Measurements from ENCODE around the gene IFT20. TPM values are rescaled to one million over a fixed set of nuclear protein-coding genes. Genes with fewer than 3 reads are reported as not detected.

IFT20 gene
- total and polyA plus RNA-seq, 3 experiments from 2014 or later, result 26.0 to 44.5 (median 29.4) TPM

GRCh38 chr17:28345419-28346198 is 10.3 kb upstream of the IFT20 start:
- no peaks in the 10 kb centered on the region for H3K9me3 ChIP-seq (ENCODE audit: low read length)
- peak overlapping the region in 1 of 8 donors; percentile 21 for H3K27ac Mint-ChIP-seq
- peaks cover 49% of the 10 kb centered on the region for H3K36me3 ChIP-seq (ENCODE audit: insufficient read depth, low read length)
- H3K4me3 ChIP-seq (ENCODE audit: low read length), result no peak overlapping the region
- H3K4me1 ChIP-seq (ENCODE audit: insufficient read depth, low read length), result no peaks in the 10 kb centered on the region
- ChIA-PET CTCF (interaction anchor here (1.4 kb wide), 1 partner anchor 10 kb away, joined by 4 read pairs; the partner anchor contains the start of genes IFT20 and TNFAIP1), POLR2A (no interaction called here)
- H3K27me3 Mint-ChIP-seq, result no peaks in the 10 kb centered on the region
- no peak overlapping the region for H3K4me3 Mint-ChIP-seq
- H3K4me1 Mint-ChIP-seq, result no peaks in the 10 kb centered on the region
- no peaks in the 10 kb centered on the region for H3K9me3 Mint-ChIP-seq
- no peak for DNase-seq
- no peaks in the 10 kb centered on the region for H3K27me3 ChIP-seq (ENCODE audit: insufficient read depth, low read length, poor library complexity, severe bottlenecking)
- peaks cover 0 to 92% (median 7%) of the 10 kb centered on the region in 3 donors for H3K36me3 Mint-ChIP-seq
- no peak overlapping the region for H3K27ac ChIP-seq (ENCODE audit: low read depth, low read length)

GRCh38 chr17:28344435-28344901 is 9.2 kb upstream of the IFT20 start:
- Mint-ChIP-seq H3K9me3 (no peaks in the 10 kb centered on the region), H3K4me3 (no peak overlapping the region), H3K27ac (no peak overlapping the region), H3K27me3 (no peaks in the 10 kb centered on the region), H3K36me3 (peaks cover 0 to 93% (median 7%) of the 10 kb centered on the region in 3 donors), H3K4me1 (no peaks in the 10 kb centered on the region)
- no peak overlapping the region for H3K27ac ChIP-seq (ENCODE audit: low read depth, low read length)
- H3K4me3 ChIP-seq (ENCODE audit: low read length), result no peak overlapping the region
- CTCF ChIA-PET, result interaction anchor here (1.4 kb wide), 1 partner anchor 9 kb away, joined by 4 read pairs; the partner anchor contains the start of genes IFT20 and TNFAIP1
- H3K36me3 ChIP-seq (ENCODE audit: insufficient read depth, low read length), result peaks cover 39% of the 10 kb centered on the region
- no peaks in the 10 kb centered on the region for H3K9me3 ChIP-seq (ENCODE audit: low read length)
- DNase-seq, result no peak
- H3K4me1 ChIP-seq (ENCODE audit: insufficient read depth, low read length), result no peaks in the 10 kb centered on the region
- H3K27me3 ChIP-seq (ENCODE audit: insufficient read depth, low read length, poor library complexity, severe bottlenecking), result no peaks in the 10 kb centered on the region
- POLR2A ChIA-PET, result no interaction called here

DNA sequence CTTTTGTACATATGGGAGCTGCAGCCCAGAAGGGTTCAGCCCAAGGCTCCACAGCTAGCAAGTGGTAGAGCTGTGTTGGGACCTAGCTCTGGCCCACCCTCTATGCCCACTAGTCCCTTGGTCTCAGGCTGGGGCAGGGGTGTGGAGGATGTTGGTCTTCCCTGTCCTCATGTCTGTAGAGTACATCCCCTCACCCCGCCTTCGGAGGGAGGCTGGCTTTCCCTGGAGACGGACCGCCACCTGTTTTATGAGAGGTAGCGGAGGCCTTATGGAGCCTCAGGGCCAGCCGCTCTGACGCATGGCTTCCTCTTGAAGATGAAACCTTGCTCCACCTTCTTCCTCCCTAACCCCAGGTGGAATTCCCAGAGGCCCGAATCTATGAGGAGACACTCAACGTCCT is 8.7 kb upstream of the IFT20 start:
- Histone ChIP-seq H3K27ac (ENCODE audit: low read depth, low read length) (no peak overlapping the region), H3K36me3 (ENCODE audit: insufficient read depth, low read length) (peaks cover 38% of the 10 kb centered on the region), H3K4me3 (ENCODE audit: low read length) (no peak overlapping the region), H3K27me3 (ENCODE audit: insufficient read depth, low read length, poor library complexity, severe bottlenecking) (no peaks in the 10 kb centered on the region), H3K9me3 (ENCODE audit: low read length) (no peaks in the 10 kb centered on the region), H3K4me1 (ENCODE audit: insufficient read depth, low read length) (no peaks in the 10 kb centered on the region)
- no peaks in the 10 kb centered on the region for H3K27me3 Mint-ChIP-seq
- no peak for DNase-seq
- POLR2A ChIA-PET, result no interaction called here
- H3K4me3 Mint-ChIP-seq, result no peak overlapping the region
- peak overlapping the region in 1 of 8 donors; percentile 42 for H3K27ac Mint-ChIP-seq
- peaks cover 0 to 94% (median 7%) of the 10 kb centered on the region in 3 donors for H3K36me3 Mint-ChIP-seq
- H3K9me3 Mint-ChIP-seq, result no peaks in the 10 kb centered on the region
- CTCF ChIA-PET, result no interaction called here
- no peaks in the 10 kb centered on the region for H3K4me1 Mint-ChIP-seq

GRCh38 chr17:28343491-28343932 is 8.2 kb upstream of the IFT20 start:
- H3K36me3 Mint-ChIP-seq, result peaks cover 0 to 90% (median 7%) of the 10 kb centered on the region in 3 donors
- POLR2A ChIA-PET, result no interaction called here
- H3K4me1 ChIP-seq (ENCODE audit: insufficient read depth, low read length), result no peaks in the 10 kb centered on the region
- H3K36me3 ChIP-seq (ENCODE audit: insufficient read depth, low read length), result peaks cover 38% of the 10 kb centered on the region
- no peaks in the 10 kb centered on the region for H3K9me3 Mint-ChIP-seq
- no peaks in the 10 kb centered on the region for H3K27me3 Mint-ChIP-seq
- H3K4me1 Mint-ChIP-seq, result peaks cover 0 to under 1% (median 0%) of the 10 kb centered on the region in 3 donors
- DNase-seq, result no peak
- H3K4me3 Mint-ChIP-seq, result no peak overlapping the region
- H3K27ac ChIP-seq (ENCODE audit: low read depth, low read length), result no peak overlapping the region
- H3K27ac Mint-ChIP-seq, result peak overlapping the region in 2 of 8 donors; percentile 26 to 42
- CTCF ChIA-PET, result no interaction called here
- no peaks in the 10 kb centered on the region for H3K27me3 ChIP-seq (ENCODE audit: insufficient read depth, low read length, poor library complexity, severe bottlenecking)
- no peak overlapping the region for H3K4me3 ChIP-seq (ENCODE audit: low read length)
- H3K9me3 ChIP-seq (ENCODE audit: low read length), result no peaks in the 10 kb centered on the region

DNA sequence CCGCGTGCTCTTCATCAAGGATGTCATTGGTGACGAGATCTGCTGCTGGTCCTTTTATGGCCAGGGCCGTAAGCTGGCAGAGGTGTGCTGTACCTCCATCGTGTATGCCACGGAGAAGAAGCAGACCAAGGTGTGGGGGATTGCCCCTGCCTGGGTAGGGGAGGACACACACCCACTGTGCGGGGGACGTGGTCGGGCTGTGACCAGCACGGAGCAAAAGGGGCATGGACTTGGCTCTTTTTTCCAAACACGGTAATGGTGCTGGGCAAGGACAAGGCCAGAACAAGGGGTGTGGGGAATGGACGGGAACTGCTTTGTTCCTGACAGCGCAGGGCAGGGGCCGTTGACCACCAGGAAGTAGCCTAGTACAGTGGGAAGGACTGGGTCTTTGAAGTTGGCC is 7.0 kb upstream of the IFT20 start:
- POLR2A ChIA-PET, result interaction anchor here (0.6 kb wide), 1 partner anchor 10 kb away, joined by 5 read pairs; no protein-coding TSS in a partner anchor
- CTCF ChIA-PET, result no interaction called here
- Histone ChIP-seq H3K4me1 (ENCODE audit: insufficient read depth, low read length) (peaks cover 5% of the 10 kb centered on the region), H3K36me3 (ENCODE audit: insufficient read depth, low read length) (peaks cover 29% of the 10 kb centered on the region), H3K27ac (ENCODE audit: low read depth, low read length) (no peak overlapping the region), H3K4me3 (ENCODE audit: low read length) (no peak overlapping the region), H3K9me3 (ENCODE audit: low read length) (no peaks in the 10 kb centered on the region), H3K27me3 (ENCODE audit: insufficient read depth, low read length, poor library complexity, severe bottlenecking) (no peaks in the 10 kb centered on the region)
- no peaks in the 10 kb centered on the region for H3K9me3 Mint-ChIP-seq
- H3K4me3 Mint-ChIP-seq, result no peak overlapping the region
- H3K4me1 Mint-ChIP-seq, result peaks cover 6 to 9% (median 6%) of the 10 kb centered on the region in 3 donors
- no peak for DNase-seq
- H3K27ac Mint-ChIP-seq, result peak overlapping the region in 1 of 8 donors; percentile 56
- no peaks in the 10 kb centered on the region for H3K27me3 Mint-ChIP-seq
- peaks cover 0 to 83% (median 7%) of the 10 kb centered on the region in 3 donors for H3K36me3 Mint-ChIP-seq

DNA sequence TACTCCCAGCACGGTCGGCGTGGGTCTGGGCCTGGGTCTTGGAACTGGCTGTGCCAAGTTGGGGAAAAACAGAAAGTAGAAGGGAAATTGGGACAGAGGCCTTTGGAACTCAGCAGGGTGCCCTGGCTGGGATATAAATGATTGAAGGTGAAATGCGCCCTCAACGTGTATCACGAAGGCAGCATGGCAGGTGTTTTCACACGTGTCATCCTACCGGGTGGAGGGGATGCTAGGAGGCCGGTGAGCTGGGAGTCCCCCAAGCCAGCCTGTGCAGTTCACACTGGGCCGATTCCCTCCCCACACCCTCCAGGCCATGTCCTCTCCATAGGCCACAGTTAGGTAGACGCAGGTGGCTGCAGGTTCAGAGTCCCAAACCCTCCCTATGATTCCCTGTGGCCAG is 6.2 kb upstream of the IFT20 start:
- H3K36me3 ChIP-seq (ENCODE audit: insufficient read depth, low read length), result peaks cover 23% of the 10 kb centered on the region
- POLR2A ChIA-PET, result no interaction called here

DNA sequence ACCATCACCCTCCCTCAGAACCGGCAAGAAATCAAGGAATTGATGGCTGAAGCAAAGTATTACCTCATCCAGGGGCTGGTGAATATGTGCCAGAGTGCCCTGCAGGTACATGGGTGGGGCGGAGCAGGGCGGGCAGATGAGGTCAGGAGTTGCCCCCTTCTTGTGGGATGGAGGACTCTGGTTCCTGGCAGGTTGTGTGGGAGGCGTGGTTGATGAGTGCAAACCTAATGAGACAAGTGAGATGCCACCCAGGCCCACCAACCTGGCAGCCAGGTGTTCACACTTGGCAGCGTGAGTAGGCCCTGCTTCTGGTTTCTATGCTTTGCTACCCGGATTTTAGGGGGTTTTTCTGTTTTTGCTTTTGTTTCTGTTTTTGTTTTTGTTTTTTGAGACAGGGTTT is 5.1 kb upstream of the IFT20 start:
- H3K4me3 ChIP-seq (ENCODE audit: low read length), result no peak overlapping the region
- Mint-ChIP-seq H3K27me3 (no peaks in the 10 kb centered on the region), H3K4me1 (peaks cover 18 to 26% (median 19%) of the 10 kb centered on the region in 3 donors), H3K9me3 (no peaks in the 10 kb centered on the region), H3K27ac (peak overlapping the region in 2 of 8 donors; percentile 20 to 75), H3K4me3 (no peak overlapping the region), H3K36me3 (peaks cover 0 to 65% (median 6%) of the 10 kb centered on the region in 3 donors)
- no peaks in the 10 kb centered on the region for H3K9me3 ChIP-seq (ENCODE audit: low read length)
- POLR2A ChIA-PET, result no interaction called here
- peaks cover 19% of the 10 kb centered on the region for H3K4me1 ChIP-seq (ENCODE audit: insufficient read depth, low read length)
- no peak overlapping the region for H3K27ac ChIP-seq (ENCODE audit: low read depth, low read length)
- CTCF ChIA-PET, result no interaction called here
- H3K36me3 ChIP-seq (ENCODE audit: insufficient read depth, low read length), result peaks cover 15% of the 10 kb centered on the region
- no peaks in the 10 kb centered on the region for H3K27me3 ChIP-seq (ENCODE audit: insufficient read depth, low read length, poor library complexity, severe bottlenecking)
- DNase-seq, result no peak

More for the DNA sequence above, 6.2 kb upstream of the IFT20 start:
- Mint-ChIP-seq H3K36me3 (peaks cover 0 to 75% (median 6%) of the 10 kb centered on the region in 3 donors), H3K4me3 (no peak overlapping the region), H3K27ac (no peak overlapping the region), H3K27me3 (no peaks in the 10 kb centered on the region), H3K9me3 (no peaks in the 10 kb centered on the region), H3K4me1 (peaks cover 12 to 17% (median 14%) of the 10 kb centered on the region in 3 donors)
- H3K27me3 ChIP-seq (ENCODE audit: insufficient read depth, low read length, poor library complexity, severe bottlenecking), result no peaks in the 10 kb centered on the region
- peaks cover 13% of the 10 kb centered on the region for H3K4me1 ChIP-seq (ENCODE audit: insufficient read depth, low read length)
- CTCF ChIA-PET, result no interaction called here
- no peaks in the 10 kb centered on the region for H3K9me3 ChIP-seq (ENCODE audit: low read length)
- DNase-seq, result no peak
- no peak overlapping the region for H3K27ac ChIP-seq (ENCODE audit: low read depth, low read length)
- no peak overlapping the region for H3K4me3 ChIP-seq (ENCODE audit: low read length)

- Mint-ChIP-seq H3K4me3 (no peak overlapping the region), H3K9me3 (no peaks in the 10 kb centered on the region), H3K27me3 (no peaks in the 10 kb centered on the region), H3K27ac (peak overlapping the region in 1 of 8 donors; percentile 15), H3K4me1 (peaks cover 27 to 36% (median 28%) of the 10 kb centered on the region in 3 donors), H3K36me3 (peaks cover 0 to 63% (median 6%) of the 10 kb centered on the region in 3 donors)
- no peak overlapping the region for H3K4me3 ChIP-seq (ENCODE audit: low read length)
- DNase-seq, result no peak
- H3K27ac ChIP-seq (ENCODE audit: low read depth, low read length), result no peak overlapping the region
- peaks cover 15% of the 10 kb centered on the region for H3K36me3 ChIP-seq (ENCODE audit: insufficient read depth, low read length)
- ChIA-PET POLR2A (interaction anchor here (0.6 kb wide), 1 partner anchor 99 kb away, joined by 4 read pairs; no protein-coding TSS in a partner anchor), CTCF (no interaction called here)
- no peaks in the 10 kb centered on the region for H3K9me3 ChIP-seq (ENCODE audit: low read length)
- H3K27me3 ChIP-seq (ENCODE audit: insufficient read depth, low read length, poor library complexity, severe bottlenecking), result no peaks in the 10 kb centered on the region
- peaks cover 24% of the 10 kb centered on the region for H3K4me1 ChIP-seq (ENCODE audit: insufficient read depth, low read length)
Observed at GRCh38 chr17:28339431-28339830, 4.2 kb upstream of the IFT20 start.
